A673 (cell line): ENCODE data around the gene KIAA0753.

Experiments
- CTCF ChIP-seq: fragments of 300-800, 200-600 bp; sonication (generic); conservative IDR thresholded peaks from 2 replicates; pipeline ENCODE4 v1.5.1; 2017; ENCODE audit warnings: low read depth, mild to moderate bottlenecking, antibody characterized with exemption, low read length, moderate library complexity, mixed read lengths
- EZH2 ChIP-seq: fragments of 200-600 bp; sonication (generic); IDR thresholded peaks from 2 replicates; pipeline ENCODE4 v1.6.1; 2017; ENCODE audit warnings: borderline replicate concordance, low read depth, mild to moderate bottlenecking, mixed read lengths, antibody characterized with exemption, low read length; ENCODE audit not compliant: poor library complexity, severe bottlenecking

- no peak for TF ChIP-seq CTCF
- no peak for TF ChIP-seq EZH2
Observed at GRCh38 chr17:6682339-6682738, 41.8 kb upstream of the KIAA0753 start.
